Ecto neural progenitor cell (in vitro differentiated cells): ENCODE data around the gene CORO2A.
"Not testable (repeated sequence)": the region's sequence is repeated elsewhere in the genome, so short reads cannot be mapped to it uniquely, and the experiment has no call there.

Experiments
- DNase-seq: peaks from one replicate; pipeline ENCODE4 v3.0.0-alpha.2; 2018; ENCODE audit warnings: low spot score

Gene CORO2A

DNA sequence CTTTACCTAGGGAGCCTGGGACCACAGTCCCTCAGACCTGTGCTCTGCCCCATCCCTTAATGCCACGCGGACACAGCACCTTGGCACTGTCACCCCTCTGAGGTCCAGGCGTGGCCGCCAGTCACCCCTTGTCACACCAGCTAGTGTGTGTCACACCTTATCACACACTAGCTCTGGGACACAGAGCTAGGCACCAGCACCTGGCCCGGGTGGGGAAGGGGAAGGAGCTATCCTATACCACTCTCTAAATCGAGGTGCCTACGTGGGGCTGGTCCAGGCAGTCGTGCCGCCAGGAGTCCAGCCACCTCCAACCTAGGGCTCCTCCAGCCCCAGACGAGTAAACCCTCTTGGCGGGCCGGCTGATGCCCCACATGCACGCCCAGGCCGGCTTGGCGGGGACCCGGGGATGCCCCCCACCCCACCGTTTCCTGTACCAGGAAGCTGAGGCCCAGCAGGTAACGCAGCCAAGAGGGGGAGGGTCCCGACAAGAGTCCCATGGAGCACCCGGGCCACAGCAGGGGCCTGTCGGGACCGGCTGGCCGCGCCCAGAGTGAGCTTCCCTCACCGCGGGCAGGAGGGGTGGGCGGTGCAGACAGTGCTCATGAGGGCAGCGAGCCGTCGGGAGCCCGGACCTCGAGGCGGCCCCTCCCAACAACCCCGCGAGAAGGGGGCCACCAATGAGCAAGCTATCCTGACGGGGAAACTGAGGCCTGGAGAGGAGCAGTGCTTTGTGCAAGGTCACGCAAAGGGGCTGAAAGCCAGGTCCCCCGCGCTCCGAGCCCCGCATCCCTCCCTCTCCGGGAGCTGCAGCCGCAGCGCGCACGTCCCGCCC is 550 bp downstream of the CORO2A start:
- DNase-seq = peak; percentile 64

DNA sequence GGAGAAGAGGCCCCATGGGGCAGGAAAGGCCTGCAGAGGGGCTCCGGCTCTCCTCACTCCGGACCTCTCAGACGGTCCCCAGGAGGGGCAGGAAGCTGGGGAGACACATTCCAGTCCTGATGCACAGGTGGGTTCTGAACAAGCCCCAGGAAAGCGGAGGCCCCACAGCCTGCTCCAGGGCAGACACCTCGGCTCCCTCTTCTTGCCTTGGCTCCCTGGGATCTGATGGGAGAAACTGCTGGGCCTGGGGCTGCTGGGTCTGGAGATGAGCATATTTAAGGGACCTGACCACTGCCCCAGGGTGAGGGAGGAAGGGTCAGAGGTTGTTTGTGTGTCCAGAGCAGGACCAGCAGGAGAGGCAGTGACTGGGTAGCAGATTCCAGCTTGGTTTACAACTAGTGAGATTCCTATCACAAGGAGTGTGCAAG is 1.2 kb downstream of the CORO2A start:
- no peak for DNase-seq

DNA sequence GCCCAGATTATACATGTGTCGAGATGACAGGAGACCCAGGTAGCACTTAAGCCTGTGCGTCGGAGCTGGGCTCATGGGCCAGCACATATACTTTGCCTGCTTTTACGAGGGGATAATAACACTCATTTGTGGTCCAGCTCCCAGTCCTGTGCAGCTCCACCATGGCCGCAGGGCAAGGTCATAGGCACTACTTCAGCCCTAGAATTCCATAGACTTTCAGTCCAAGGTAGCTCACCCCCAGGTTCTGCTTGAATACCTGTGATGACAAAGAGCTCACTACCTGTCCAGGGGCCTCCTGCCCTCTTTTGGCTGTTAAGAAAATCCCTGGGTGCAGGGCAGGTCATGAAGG is 1.7 kb downstream of the CORO2A start:
- no peak for DNase-seq

DNA sequence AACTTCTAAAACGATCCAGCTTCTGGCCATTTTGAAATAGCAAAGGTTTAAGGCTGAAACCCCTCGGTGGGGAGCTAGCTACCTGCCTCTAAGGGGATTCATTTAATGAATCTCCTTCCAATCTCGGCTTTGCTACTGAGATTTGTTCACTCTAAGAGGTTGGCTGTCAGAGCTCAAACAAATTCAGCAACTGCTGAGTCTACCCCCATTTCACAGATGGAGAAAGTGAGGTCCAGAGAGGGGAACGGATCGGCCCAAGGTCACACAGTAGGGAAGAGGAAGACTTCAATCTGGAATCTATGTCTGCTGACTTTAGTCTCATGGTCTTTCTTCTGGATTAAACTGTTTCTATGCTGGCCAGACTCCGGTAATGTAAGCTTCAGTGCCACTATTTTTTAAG is 3.0 kb downstream of the CORO2A start:
- no peak for DNase-seq

DNA sequence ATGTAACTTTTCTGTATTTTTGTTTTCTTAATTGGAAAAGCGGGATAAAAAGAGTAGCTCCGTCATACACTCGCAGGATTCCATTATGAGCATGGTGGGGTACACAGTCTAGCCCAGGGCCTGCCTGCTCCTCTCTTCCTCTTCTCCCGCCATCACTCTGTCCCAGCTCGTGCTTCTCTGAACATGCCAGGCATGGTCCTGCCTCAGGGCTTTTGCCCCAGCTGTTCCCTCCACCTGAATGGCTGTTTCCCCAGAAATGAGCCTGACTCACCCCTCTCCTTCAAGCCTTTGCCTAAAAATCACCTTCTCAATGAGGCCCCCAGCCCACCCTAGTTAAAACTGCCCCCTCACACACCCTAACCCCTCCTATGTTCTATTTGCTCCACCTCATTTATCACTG is 4.5 kb downstream of the CORO2A start:
- DNase-seq = no peak

DNA sequence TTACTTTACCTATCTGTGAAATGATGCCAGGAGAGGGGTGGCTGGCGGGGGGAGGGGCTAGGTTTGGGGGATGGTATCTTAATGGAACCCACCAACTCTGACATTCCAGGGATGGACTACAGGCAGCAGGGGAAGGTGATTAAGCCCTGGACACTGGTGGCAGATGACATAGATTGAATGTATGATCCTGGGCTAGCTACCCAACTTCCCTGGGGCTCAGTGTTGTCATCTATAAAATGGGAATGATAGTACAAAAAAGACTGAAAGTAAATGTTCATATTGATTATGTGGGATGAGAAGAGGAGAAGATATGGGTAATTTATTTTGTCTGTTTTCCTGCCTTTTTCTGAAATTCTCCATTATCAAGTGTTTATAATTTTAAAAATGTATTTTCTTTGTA is 6.2 kb downstream of the CORO2A start:
- DNase-seq = no peak

DNA sequence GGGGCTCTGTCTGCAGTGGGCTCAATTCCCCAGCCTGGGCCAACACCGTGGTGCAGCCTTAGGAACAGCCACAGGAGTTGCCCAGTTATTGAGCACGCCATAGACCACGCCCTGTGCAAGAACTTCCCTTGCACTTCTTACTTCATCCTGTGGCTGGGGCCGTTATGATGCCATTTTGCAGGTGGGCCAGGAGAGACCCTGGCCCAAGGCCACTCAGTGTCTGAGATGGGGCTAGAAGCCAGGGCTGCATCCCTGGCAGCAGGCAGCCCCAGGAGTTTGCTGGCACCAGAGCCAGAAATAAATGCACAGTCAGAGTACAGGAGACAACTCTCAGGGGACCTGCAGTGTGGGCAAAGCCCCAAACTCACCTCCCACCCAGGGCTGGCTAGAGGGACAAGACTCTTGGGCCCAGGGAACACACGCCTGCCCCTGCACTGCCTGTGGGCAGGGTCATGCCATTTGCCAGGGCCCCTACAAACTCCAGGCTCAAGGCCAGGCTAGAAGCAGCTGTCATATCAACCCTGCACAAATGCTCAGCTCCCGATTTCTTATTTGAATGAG is 6.7 kb downstream of the CORO2A start:
- no peak for DNase-seq

DNA sequence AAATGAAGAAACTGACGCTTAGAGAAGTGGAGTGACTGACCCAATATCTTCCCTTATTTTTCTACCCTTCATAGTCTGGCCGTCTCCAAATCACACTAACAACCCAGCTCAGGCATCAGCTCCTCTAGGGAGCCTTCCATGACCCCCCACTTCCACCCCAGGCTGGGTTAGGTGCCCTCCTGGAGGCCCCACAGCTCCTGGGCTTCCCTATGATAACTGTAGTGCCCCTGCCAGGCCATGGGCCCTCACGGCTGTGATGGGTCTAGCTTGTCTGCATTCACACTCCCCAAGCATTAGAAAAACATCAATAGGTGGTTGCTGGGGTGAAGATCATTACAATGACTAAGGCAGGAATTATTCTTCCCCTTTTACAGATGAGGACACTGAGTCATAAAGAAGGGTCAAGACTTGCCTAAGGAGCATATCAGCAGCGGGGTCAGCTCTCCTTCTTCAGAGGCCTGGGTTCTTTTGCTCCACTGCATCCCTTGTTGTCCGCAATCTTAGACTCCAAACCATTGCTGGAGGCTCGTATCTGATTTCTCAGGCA is 7.3 kb downstream of the CORO2A start:
- DNase-seq = no peak

DNA sequence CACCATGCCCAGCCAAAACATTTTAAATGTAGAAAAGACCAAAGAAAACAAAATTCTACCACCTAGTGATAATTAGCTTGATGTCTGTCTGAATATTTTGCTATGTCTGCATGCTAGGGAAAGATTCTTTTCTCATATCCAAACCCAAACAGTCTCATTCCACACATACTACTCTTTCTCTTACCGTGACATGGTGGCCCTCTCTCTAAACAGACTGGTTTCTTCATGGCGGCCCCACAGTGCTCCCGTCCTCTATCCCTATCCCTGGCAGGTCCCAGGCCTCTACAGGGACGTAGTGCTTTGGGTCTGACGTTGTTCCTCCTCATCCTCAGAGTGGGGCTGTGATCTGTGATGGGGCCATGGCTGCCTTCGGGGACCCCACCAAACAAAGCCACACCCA is 8.1 kb downstream of the CORO2A start:
- no peak for DNase-seq

DNA sequence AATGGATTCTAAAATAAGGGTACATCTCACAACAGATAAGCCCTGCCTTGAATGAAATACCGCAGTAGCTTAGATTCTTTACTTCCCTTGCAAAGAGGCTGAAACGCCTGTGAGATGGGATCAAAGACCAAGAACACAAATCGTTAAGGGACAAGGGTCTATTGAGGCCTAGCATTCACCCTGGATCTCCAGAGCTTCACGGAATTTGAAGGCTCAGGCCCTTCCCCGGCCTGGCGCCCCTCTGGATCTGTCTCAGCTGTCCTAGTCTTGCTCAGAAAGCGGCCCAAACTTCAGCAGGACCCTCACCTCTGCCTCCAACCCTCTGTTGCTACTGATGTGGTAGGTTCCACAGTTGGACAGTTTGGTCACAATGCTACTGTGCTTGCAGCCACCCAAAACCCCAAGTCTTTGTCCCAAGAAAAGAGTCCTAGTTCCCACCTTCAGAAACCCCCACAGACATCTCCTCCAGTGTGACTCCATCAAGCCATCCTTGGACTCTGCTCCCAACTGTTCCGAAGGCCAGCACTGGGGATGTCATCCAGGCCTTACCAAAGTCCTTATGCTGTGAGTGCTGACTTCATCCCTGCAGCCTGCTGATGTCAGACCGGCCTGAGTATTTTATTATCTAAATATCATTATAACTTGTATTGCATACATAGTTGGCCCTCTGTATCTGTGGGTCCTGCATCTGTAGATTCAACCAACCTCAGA is 9.4 kb downstream of the CORO2A start:
- no peak for DNase-seq

DNA sequence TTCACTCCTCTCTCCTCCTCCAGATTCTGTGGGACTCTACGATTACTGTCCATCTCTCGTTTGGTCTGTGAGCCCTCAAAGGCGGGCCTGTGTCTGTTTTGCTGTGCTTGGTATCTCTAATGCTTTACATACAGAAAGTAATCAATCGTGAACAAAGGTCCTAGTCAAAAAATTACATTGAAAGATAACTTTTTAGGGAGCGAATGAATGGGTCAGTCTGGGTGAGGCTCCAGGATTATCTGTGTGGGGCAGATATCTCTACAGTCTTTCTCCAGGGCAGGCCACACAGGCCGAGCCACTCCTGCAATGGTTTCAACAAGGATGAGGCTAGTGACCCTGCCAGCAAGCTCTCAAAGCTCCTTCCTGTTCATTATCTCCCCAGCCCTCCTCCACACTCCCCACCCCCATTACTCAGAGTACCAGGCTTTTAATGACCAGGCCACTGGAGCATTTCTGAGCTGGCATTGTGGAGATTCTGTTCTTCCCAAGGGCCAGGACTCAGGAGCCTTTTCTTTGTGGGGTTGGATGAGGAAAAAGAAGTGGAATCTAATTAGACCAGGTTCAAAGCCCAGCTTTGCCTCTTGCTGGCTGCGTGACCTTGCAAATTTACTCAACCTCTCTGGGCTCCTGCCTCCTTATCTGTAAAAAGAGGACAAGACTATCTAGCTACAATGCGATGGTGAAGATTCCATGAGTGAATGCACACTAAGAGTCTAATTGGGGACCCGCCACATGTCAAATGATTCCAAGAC is 10.2 kb downstream of the CORO2A start:
- no peak for DNase-seq

DNA sequence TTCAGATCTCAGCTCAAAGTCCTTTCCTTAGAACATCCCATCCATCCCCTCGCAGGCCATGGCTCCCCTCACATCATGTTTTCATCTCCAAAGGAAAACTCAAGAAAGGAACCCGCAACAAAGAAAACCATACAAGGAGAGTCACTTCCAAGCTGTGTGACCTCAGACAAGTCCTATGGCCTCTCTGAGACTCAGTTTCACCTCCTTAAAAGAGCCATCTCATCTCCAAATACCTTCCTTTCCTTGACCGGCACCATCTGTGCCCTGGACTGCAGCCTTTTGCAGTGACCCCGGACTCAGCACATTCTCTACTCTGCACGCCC is 10.7 kb downstream of the CORO2A start:
- DNase-seq = no peak

DNA sequence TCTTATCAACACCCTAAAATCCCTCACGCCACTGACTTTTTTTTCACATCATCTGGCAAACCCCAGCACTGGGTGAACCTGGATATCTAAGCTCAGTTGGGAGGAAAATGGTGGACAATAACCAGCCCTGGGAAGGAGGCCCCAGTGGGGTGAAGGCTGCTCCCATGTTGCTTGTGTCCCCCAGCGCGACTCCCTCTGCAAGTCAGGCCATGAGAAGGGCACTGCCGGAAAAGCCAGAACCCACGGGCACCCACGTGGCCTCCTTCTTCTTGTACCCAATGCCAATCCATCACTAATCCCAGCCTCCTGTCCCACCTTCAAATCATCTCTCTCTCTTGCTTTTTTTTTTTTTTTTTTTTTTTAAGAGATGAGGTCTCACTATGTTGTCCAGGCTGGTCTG is 11.4 kb downstream of the CORO2A start:
- no peak for DNase-seq

DNA sequence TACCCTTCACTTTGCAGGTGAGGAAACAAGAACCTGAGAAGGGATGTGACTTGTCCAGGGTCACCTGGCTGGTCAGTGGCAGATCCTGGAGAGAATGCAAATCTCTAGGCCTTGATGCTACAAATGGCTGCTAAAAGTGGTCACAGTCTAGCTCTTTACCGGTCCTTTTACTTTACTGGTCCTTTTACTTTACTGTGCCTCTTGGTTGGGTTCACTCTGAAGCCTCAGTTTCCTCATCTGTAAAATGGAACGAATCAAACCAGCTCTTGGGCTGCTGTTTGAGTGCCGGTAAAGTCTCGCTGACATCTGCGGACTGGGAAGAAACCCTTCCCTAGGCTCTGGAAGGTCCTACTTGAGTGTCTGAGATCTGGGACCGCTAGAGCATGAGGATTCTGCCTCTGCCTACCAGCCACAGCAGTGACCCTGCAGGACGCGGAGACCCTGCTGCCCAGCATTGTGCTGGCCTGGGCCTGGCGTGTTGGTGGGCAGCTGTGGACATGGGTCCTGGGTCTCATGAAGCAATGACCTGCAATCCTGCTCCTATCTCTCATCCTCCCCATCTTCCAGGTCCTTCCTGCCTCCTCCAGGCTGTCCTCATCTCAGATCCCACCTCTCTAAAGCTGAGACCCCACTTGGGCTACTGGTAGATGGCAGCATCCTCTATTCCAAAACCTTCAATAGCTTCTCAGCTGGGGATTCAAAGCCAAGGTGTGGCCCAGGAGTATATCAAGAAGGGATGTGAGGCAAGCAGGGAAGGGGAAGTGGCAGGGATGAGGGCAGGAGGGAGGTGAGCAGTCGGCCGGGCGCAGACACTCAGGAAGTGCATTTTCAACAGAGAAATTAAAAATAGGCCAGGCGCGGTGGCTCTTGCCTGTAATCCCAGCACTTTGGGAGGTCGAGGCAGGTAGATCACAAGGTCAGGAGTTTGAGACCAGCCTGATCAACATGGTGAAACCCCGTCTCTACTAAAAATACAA is 13.3 kb downstream of the CORO2A start:
- DNase-seq = no peak

DNA sequence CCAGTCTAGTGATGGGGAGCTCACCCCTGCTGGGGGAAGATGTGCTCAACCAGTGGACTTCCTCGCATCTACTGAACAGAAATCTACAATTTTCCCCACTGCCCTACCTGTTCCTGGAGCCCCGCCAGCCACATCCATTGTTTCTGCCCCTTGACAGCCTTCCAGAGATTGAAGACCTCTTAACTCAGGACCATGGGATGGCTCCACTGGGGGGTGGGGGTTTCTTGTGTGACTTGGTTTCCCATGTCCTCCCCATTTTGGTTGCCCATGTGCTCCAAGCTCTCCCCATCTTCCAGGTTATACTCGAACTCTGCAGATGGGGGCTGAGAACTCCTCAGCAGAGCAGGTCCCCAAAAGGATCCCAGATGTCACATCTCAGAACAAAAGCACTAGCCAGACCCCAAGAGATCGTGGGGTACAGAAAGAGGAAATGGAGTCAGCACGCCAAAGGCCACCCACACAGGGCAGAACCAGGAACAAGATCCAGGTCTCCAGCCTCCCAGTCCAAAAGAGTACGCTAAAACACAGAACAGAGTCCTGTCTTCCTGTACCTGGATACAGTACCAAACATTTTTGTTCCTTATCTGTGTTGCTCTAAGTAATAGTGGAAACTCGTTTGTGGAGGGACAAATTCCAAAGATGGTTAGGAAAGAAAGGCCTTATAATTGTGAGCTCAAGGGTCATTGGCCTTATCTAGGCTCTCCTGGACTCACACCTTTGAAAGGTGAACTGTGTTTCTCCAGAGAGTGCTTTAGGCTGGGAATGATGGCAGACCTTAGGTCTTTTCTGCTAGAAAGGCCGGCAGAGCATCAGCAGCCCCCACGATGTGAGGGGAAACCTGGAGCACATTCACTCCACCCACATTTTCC is 15.8 kb downstream of the CORO2A start:
- no peak for DNase-seq

DNA sequence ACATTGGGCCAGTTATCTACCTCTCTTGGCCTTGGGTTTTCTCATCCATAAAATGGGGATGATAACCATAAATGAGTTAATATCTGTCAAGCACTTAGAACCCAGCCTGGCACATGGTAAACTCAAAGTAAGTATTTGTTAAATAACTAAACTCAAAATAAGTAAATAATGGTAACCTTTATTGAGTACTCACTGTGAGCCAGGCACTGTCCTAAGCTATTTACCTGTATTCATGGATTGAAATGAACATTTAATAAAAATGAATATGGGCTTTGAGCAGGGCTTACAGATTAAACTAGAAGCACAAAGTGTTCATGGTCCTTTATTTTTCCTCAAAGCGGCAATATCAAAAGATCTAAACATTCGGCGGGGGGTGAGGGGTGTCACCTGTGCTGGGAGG is 16.7 kb downstream of the CORO2A start:
- DNase-seq = no peak

DNA sequence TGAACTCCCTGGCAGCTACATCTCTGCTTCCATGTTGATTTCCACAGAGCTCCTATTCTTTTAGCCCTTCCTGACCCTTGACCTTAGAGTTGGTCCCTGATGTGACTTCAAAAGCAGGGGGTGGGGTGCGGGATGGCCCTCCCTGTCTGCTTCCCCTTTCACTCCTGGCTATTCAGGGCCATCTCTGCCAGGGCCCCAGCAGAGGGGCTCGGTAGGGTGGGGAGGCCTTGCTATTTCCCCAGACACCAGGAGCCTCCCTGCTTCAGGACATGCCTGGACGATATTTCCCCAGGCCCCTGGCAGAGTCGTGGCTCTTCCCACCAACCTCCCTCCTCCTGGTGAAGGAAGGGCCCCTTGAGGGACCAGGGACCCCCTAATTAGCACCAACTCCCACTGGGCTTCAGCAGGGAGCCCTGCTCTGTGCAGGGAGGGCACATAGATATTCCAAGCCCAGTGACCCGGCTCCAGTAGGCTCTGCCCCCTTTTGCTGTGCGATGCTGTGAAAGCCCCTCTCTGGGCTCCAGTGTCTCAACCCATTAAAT is 17.3 kb downstream of the CORO2A start:
- DNase-seq = no peak

DNA sequence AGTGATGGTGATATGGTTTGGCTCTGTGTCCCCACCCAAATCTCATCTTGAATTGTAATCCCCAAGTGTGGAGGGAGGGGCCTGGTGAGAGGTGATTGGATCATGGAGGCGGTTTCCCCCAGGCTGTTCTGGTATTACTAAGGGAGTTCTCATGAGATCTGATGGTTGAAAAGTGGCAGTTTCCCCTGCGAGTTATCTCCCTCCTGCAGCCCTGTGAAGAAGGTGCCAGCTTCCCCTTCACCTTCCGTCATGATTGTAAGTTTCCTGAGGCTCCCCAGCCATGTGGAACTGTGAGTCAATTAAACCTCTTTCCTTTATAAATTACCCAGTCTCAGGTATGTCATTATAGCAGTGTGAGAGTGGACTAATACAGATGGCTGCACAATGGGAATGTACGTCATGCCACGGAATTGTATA is 17.9 kb downstream of the CORO2A start:
- DNase-seq = not testable (repeated sequence)

DNA sequence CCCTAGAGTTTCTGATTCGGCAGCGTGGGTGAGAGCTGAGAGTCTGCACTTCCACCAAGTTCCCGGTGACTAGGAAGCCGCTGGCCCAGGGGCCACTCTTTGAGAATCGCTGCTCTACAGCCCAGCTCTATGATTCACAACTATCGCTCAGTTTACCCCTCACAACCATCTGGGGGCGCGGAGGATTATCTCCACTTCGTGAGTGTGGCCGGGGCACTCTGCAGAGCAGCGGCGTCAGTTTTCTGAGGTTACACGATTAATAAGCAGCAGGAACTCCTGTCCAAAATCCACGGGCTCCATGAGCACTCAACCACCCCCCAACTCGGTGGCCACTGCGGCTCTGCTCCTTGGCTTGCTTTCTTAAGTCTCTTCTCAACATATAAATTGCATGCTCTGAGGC is 19.3 kb downstream of the CORO2A start:
- no peak for DNase-seq

DNA sequence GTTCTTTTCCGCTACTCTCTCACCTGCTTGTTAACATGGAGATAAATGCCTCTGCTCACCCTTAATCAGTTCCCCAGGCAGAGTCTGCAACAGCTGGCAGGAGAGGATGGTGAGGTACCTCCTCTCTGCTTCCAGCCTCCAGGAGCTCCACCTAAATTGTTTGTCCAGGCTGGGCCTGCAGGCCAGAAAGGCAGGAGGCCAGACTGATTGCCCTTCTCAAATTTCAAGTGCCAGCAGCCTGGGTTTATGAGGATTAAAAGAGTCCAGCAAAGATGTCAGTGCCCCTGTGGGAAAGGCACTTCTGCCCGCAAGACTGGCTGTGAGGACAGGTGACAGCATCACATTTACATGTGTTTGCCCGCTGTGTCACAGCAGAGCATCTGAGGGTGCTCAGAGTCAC is 19.8 kb downstream of the CORO2A start:
- no peak for DNase-seq
